ENCODE data around the gene VSTM2B.

Gene VSTM2B

DNA sequence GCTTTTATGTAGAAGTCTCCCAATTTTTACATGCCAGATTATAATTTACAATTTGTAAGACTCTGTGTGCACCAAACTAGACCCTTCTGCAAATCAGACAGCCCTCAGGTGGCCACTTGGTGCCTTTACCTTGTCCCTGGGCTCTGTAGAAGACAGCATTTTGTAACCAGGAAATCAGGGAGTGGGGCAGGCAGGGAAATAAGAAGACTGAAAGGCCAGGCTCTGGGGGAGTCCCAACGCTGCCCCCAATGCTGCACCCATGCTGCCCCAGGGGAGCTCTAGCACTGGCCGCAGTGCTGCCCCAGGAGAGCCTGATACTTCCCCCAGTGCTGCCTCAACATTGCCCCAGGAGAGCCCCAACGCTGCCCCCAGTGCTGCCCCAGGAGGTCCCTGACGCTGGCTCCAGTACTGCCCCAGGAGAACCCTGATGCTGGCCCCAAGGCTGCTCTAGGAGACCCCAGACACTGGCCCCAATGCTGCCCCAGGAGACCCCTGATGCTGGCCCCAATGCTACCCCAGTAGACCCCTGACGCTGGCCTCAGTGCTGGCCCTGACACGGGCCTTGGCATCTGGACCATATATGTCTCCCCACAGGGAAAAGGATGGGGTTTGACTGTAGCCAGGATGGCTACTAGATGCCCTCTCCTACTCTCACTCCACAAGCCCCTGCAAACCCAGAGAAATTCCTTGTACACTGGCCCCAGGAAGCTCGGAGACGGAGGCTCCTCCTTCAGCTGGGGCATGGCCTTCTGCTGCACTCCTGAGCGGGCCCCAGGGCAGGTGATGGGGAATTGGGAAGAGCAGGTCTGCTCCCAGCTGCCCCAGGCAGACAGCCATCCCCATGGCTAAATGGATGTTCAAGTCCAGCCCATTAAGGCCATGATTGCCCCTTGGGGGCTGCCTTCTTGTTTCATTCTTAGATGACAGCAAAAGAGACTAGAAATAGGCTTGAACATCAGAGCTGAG, 23.6 kb downstream of the VSTM2B start:
- no peaks in the 10 kb centered on the region for H3K9me3 ChIP-seq (ENCODE audit: severe bottlenecking)
- DNase-seq (ENCODE audit: low spot score) = no peak
- TF ChIP-seq, protein P1, sequence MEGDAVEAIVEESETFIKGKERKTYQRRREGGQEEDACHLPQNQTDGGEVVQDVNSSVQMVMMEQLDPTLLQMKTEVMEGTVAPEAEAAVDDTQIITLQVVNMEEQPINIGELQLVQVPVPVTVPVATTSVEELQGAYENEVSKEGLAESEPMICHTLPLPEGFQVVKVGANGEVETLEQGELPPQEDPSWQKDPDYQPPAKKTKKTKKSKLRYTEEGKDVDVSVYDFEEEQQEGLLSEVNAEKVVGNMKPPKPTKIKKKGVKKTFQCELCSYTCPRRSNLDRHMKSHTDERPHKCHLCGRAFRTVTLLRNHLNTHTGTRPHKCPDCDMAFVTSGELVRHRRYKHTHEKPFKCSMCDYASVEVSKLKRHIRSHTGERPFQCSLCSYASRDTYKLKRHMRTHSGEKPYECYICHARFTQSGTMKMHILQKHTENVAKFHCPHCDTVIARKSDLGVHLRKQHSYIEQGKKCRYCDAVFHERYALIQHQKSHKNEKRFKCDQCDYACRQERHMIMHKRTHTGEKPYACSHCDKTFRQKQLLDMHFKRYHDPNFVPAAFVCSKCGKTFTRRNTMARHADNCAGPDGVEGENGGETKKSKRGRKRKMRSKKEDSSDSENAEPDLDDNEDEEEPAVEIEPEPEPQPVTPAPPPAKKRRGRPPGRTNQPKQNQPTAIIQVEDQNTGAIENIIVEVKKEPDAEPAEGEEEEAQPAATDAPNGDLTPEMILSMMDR (IDR thresholded peaks at IDR 0.05; ENCODE audit: poor library complexity, severe bottlenecking) = no peak
- no peak for ATAC-seq (ENCODE audit: low read depth)
- H3K27me3 ChIP-seq (ENCODE audit: insufficient read depth, poor library complexity, severe bottlenecking) = no peaks in the 10 kb centered on the region
- H3K4me3 ChIP-seq (ENCODE audit: severe bottlenecking) = no peak overlapping the region
- no peak overlapping the region for H3K27ac ChIP-seq (ENCODE audit: poor library complexity, severe bottlenecking)
- H3K4me1 ChIP-seq (ENCODE audit: insufficient read depth, poor library complexity, severe bottlenecking) = no peaks in the 10 kb centered on the region
- H3K36me3 ChIP-seq (ENCODE audit: low read depth) = no peaks in the 10 kb centered on the region

DNA sequence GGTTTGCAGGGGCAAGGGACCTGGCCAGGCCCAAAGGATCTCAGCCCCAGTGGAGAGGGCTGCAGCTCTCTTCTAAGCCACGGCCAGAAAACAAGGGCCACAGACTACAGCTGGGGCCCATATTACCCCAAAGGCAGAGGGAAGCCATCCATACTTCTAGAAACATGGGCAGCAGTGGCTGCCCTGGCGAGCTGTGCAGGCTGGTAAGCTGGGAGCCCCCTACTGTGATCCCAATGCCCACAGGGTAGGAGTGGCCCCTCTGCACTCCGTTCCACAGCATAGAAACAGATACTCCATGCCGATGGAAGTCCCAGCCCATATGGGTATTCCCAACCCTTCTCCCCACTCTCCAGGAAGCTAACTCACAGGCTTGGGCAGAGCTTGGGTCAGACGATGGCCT, 25.1 kb downstream of the VSTM2B start:
- H3K27me3 ChIP-seq (ENCODE audit: insufficient read depth, poor library complexity, severe bottlenecking) = no peaks in the 10 kb centered on the region
- H3K36me3 ChIP-seq (ENCODE audit: low read depth) = no peaks in the 10 kb centered on the region
- no peak overlapping the region for H3K27ac ChIP-seq (ENCODE audit: poor library complexity, severe bottlenecking)
- H3K9me3 ChIP-seq (ENCODE audit: severe bottlenecking) = no peaks in the 10 kb centered on the region
- TF ChIP-seq, protein P1 (IDR thresholded peaks at IDR 0.05; ENCODE audit: poor library complexity, severe bottlenecking) = no peak
- no peaks in the 10 kb centered on the region for H3K4me1 ChIP-seq (ENCODE audit: insufficient read depth, poor library complexity, severe bottlenecking)
- no peak overlapping the region for H3K4me3 ChIP-seq (ENCODE audit: severe bottlenecking)
- ATAC-seq (ENCODE audit: low read depth) = no peak
- DNase-seq (ENCODE audit: low spot score) = no peak

DNA sequence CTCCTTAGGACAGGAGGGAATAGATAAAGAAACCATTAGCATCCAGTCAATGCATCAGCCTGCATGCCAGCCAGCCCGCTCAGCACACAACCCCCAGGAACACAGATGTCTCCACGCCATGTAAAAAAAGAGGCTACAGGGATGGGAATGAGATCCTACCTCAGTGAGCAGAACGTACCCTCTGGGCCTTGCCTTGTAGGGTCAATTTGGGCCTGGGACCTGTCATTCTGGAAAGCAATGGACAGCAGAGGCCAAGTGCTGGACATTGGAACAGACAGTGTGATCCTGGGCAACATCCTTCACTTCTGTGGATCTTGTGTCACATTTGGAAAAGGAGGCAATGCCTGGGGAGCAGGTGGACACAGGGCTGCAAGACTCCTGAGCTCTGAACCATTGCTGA, 26.0 kb downstream of the VSTM2B start:
- TF ChIP-seq, protein P1 (IDR thresholded peaks at IDR 0.05; ENCODE audit: poor library complexity, severe bottlenecking) = no peak
- ATAC-seq (ENCODE audit: low read depth) = no peak
- Histone ChIP-seq H3K27me3 (ENCODE audit: insufficient read depth, poor library complexity, severe bottlenecking) (no peaks in the 10 kb centered on the region), H3K36me3 (ENCODE audit: low read depth) (no peaks in the 10 kb centered on the region), H3K27ac (ENCODE audit: poor library complexity, severe bottlenecking) (no peak overlapping the region), H3K4me3 (ENCODE audit: severe bottlenecking) (no peak overlapping the region), H3K4me1 (ENCODE audit: insufficient read depth, poor library complexity, severe bottlenecking) (no peaks in the 10 kb centered on the region), H3K9me3 (ENCODE audit: severe bottlenecking) (no peaks in the 10 kb centered on the region)
- DNase-seq (ENCODE audit: low spot score) = no peak

DNA sequence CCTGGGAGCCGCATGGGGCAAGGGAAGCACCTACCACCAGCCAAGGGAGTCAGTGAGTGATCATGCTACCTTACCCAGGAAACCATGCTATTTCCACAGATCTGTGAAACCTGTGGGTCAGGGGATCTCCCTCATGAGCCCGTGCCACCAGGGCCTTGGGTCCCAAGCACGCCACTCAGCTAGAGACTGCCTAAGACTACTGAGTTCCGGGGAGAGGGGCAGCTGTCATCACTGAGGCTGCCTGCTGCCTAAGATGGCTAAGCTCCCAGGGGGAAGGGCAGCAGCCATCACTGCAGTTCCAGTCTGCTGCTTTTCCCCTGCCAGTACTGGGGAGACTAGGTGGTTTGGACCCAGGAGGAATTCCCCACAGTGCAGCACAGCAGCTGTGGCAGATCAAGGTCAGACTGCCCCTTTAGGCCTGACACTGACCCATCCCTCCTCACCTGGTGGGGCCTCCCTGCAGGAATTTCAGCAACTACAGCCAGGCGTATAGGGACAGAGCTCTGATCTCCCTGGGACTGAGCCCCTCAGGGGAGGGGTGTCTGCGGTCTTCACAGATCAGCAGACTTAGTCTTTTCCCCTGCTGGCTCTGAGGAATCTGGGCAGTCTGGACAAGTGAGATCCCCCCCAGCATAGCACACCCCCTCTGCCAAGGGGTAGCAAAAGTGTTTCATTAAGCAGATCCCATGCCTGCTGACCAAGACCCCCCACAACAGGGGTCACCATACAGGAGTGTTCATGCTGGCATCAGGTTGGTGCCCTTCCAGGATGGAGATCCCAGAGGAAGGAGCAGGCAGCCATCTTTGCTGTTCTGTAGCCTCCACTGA, 26.9 kb downstream of the VSTM2B start:
- ATAC-seq (ENCODE audit: low read depth) (no peak), DNase-seq (ENCODE audit: low spot score) (no peak)
- no peaks in the 10 kb centered on the region for H3K9me3 ChIP-seq (ENCODE audit: severe bottlenecking)
- H3K36me3 ChIP-seq (ENCODE audit: low read depth) = no peaks in the 10 kb centered on the region
- H3K27me3 ChIP-seq (ENCODE audit: insufficient read depth, poor library complexity, severe bottlenecking) = no peaks in the 10 kb centered on the region
- TF ChIP-seq, protein P1 (IDR thresholded peaks at IDR 0.05; ENCODE audit: poor library complexity, severe bottlenecking) = no peak
- no peak overlapping the region for H3K4me3 ChIP-seq (ENCODE audit: severe bottlenecking)
- no peak overlapping the region for H3K27ac ChIP-seq (ENCODE audit: poor library complexity, severe bottlenecking)
- no peaks in the 10 kb centered on the region for H3K4me1 ChIP-seq (ENCODE audit: insufficient read depth, poor library complexity, severe bottlenecking)

Measured in RWPE2 (cell line).